KMS-11 (cell line): Measurements from ENCODE around the gene HS3ST5.

ENCODE experiments used
- H2AFZ ChIP-seq: fragments of 200-600 bp; sonication (generic); 2 replicates; pipeline ENCODE4 v1.6.1; 2016; ENCODE audit warnings: antibody characterized with exemption, mixed run types, low read depth
- H3K27ac ChIP-seq: fragments of 200-600 bp; sonication (generic); 2 replicates; pipeline ENCODE4 v1.6.1; 2016; ENCODE audit warnings: mild to moderate bottlenecking, mixed run types
- H3K27me3 ChIP-seq: fragments of 200-600 bp; sonication (generic); 2 replicates; pipeline ENCODE4 v1.6.1; 2017; ENCODE audit warnings: mild to moderate bottlenecking, low read depth, mixed run types, moderate library complexity; ENCODE audit not compliant: insufficient read depth
- H3K36me3 ChIP-seq: fragments of 200-600 bp; sonication (generic); 2 replicates; pipeline ENCODE4 v1.6.1; 2017; ENCODE audit warnings: mild to moderate bottlenecking, mixed run types; ENCODE audit not compliant: insufficient read depth
- H3K4me1 ChIP-seq: fragments of 200-600 bp; sonication (generic); 2 replicates; pipeline ENCODE4 v1.6.1; 2016; ENCODE audit warnings: mild to moderate bottlenecking, low read depth, mixed run types; ENCODE audit not compliant: poor library complexity, severe bottlenecking
- H3K4me2 ChIP-seq: fragments of 200-600 bp; sonication (generic); 2 replicates; pipeline ENCODE4 v1.7.0; 2016; ENCODE audit warnings: mild to moderate bottlenecking, mixed run types
- H3K4me3 ChIP-seq: fragments of 200-600 bp; sonication (generic); IDR thresholded peaks from 2 replicates; pipeline ENCODE4 v1.6.1; 2017; ENCODE audit warnings: low read depth, low read length, mixed read lengths; ENCODE audit not compliant: insufficient read depth
- H3K79me2 ChIP-seq: fragments of 200-600 bp; sonication (generic); 2 replicates; pipeline ENCODE4 v1.6.1; 2016; ENCODE audit warnings: low read depth, mixed run types; ENCODE audit not compliant: insufficient read depth
- H3K9ac ChIP-seq: fragments of 200-600 bp; sonication (generic); 2 replicates; pipeline ENCODE4 v1.6.1; 2016; ENCODE audit warnings: mild to moderate bottlenecking, mixed run types
- H4K20me1 ChIP-seq: fragments of 200-600 bp; sonication (generic); 2 replicates; pipeline ENCODE4 v1.6.1; 2016; ENCODE audit warnings: mild to moderate bottlenecking, mixed run types; ENCODE audit not compliant: insufficient read depth
- TF ChIP-seq, protein P1 (sequence below): fragments of 200-600 bp; sonication (generic); conservative IDR thresholded peaks from 2 replicates; pipeline ENCODE4 v1.6.1; 2017; ENCODE audit warnings: low read depth, mild to moderate bottlenecking, antibody characterized with exemption, low read length, moderate library complexity, mixed read lengths

HS3ST5 gene, protein sequence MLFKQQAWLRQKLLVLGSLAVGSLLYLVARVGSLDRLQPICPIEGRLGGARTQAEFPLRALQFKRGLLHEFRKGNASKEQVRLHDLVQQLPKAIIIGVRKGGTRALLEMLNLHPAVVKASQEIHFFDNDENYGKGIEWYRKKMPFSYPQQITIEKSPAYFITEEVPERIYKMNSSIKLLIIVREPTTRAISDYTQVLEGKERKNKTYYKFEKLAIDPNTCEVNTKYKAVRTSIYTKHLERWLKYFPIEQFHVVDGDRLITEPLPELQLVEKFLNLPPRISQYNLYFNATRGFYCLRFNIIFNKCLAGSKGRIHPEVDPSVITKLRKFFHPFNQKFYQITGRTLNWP

DNA sequence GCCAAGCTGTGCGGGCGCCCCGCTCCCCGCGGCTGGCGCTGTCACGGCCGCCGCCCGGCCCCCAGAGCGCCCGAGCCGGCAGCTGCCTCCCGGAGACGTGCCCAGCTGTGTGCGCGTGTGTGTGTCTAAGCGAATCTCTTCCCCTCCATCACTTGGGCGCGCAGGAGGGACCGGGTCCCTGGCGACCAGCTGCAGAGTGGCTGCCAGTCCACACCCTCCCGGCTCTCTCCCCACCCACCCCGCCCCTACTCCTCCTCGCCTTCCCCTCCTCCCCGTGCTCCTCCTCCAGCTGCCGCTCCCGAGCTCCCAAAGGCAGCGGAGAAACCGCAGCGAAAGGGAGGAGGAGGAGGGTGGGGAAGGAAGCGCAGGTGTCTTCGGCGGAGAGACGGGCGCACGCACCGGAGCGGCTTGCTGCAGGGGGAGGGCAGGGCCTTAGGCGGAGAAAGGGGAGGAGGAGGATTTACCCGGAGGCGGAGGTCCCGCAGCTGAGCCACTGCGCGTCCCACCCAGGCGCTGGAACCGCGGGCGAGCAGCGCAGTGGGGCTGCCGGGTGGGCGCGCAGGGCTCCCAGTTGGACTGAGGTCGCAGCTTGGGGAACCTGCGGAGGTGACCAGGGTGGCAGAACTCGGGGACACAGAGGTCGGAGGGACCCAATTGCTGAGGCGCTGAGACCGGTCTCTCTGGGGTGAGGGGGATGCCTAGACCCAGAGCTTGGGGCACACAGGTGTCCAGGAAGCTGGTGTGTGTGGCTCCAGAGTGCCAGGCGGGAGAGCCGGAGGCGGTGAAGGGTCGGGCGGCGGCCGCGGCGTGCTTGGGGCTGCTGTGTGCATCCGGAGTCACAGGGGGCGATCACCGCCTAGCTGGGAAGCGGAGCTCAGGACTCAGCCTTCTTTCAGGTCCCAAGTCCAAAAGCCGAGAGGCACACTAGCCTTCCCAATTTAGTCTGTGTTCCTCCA, at the start of gene HS3ST5:
TSS of gene HS3ST5 (minus strand) at position 198 of the 956 bp plus-strand sequence. CDS start 280,178 bp downstream, outside the sequence.
- Histone ChIP-seq H3K4me3 (no peak within 1 kb of the TSS), H3K79me2 (no peaks in the 10 kb centered on the region), H3K4me1 (peaks cover 21% of the 10 kb centered on the region), H3K27ac (peak within 1 kb of the TSS; percentile 41; the same call in 1 of the 2 replicates), H3K36me3 (no peaks in the 10 kb centered on the region), H3K9ac (peak within 1 kb of the TSS; percentile 77; the same call in 1 of the 2 replicates), H4K20me1 (no peaks in the 10 kb centered on the region), H3K27me3 (no peaks in the 10 kb centered on the region), H2AFZ (peak within 1 kb of the TSS; percentile 81), H3K4me2 (peak within 1 kb of the TSS; percentile 79)
- TF ChIP-seq, protein P1, sequence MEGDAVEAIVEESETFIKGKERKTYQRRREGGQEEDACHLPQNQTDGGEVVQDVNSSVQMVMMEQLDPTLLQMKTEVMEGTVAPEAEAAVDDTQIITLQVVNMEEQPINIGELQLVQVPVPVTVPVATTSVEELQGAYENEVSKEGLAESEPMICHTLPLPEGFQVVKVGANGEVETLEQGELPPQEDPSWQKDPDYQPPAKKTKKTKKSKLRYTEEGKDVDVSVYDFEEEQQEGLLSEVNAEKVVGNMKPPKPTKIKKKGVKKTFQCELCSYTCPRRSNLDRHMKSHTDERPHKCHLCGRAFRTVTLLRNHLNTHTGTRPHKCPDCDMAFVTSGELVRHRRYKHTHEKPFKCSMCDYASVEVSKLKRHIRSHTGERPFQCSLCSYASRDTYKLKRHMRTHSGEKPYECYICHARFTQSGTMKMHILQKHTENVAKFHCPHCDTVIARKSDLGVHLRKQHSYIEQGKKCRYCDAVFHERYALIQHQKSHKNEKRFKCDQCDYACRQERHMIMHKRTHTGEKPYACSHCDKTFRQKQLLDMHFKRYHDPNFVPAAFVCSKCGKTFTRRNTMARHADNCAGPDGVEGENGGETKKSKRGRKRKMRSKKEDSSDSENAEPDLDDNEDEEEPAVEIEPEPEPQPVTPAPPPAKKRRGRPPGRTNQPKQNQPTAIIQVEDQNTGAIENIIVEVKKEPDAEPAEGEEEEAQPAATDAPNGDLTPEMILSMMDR: peak; percentile 34

DNA sequence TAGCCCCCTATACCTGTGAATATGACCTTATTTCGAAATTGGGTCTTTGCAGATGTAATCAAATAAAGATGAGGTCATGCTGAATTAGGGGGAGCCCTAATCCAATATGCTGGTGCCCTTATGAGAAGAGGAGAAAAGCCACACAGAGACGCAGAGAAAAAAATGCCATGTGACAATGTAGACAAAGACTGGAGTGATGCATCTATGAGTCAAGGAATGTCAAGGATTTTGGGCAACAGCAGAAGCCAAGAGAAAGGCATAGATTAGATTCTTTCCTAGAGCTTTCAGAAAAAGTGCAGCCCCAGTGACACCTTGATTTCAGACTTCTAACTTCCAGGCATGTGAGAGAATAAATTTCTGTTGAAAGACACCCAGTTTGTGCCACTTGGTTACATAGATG, 47.4 kb upstream of the HS3ST5 start:
- no peaks in the 10 kb centered on the region for H4K20me1 ChIP-seq
- no peak overlapping the region for H3K4me2 ChIP-seq
- H3K36me3 ChIP-seq: no peaks in the 10 kb centered on the region
- no peak overlapping the region for H3K4me3 ChIP-seq
- TF ChIP-seq, protein P1: no peak
- no peaks in the 10 kb centered on the region for H3K79me2 ChIP-seq
- no peaks in the 10 kb centered on the region for H3K4me1 ChIP-seq
- no peaks in the 10 kb centered on the region for H3K27me3 ChIP-seq
- H3K27ac ChIP-seq: no peak overlapping the region
- H3K9ac ChIP-seq: no peak overlapping the region
- H2AFZ ChIP-seq: no peak overlapping the region

DNA sequence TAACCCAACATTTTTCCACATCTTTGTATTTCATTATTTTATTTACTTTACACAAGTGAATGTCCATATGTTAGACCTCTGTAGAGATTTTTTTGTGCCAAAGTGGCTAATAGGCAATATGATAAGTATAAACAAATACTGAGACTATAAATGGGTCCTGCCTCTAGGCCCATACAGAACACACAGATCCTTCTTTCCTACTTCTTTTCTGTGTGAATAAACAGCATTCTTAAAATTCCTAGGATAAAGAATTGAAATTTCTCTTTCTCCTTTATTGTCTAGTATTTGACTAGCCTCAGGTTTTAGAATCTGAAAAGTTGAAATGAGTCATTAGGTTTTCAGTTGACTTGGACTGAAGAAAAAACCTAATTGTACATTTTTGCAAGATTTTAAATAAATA, 46.3 kb upstream of the HS3ST5 start:
- no peak overlapping the region for H3K27ac ChIP-seq
- TF ChIP-seq, protein P1: no peak
- H3K9ac ChIP-seq: no peak overlapping the region
- H4K20me1 ChIP-seq: no peaks in the 10 kb centered on the region
- H3K36me3 ChIP-seq: no peaks in the 10 kb centered on the region
- H3K4me1 ChIP-seq: no peaks in the 10 kb centered on the region
- no peak overlapping the region for H3K4me3 ChIP-seq
- H2AFZ ChIP-seq: no peak overlapping the region
- H3K4me2 ChIP-seq: no peak overlapping the region
- H3K79me2 ChIP-seq: no peaks in the 10 kb centered on the region
- H3K27me3 ChIP-seq: no peaks in the 10 kb centered on the region

DNA sequence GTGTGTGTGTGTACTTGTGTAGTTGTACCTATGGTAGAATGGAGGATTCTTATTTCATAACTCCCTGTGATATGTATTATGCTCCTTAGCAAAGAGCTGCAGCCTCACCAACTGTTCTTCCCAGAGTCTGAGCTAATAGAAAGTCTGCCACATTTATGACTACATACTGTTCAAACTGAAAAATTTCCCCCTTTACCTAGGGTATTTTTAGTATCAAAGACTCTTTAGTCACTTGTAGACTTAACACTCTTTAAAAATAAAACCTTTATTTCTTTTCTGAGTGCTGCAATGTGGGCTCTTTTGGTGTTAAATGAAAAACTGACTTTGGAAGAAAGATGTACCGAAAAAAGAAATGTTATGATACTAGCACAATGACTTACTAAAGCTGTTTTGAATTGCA, 39.6 kb upstream of the HS3ST5 start:
- Histone ChIP-seq H3K36me3 (no peaks in the 10 kb centered on the region), H3K4me3 (no peak overlapping the region), H2AFZ (no peak overlapping the region), H4K20me1 (no peaks in the 10 kb centered on the region), H3K79me2 (no peaks in the 10 kb centered on the region), H3K27ac (no peak overlapping the region), H3K4me1 (no peaks in the 10 kb centered on the region), H3K9ac (no peak overlapping the region), H3K4me2 (no peak overlapping the region), H3K27me3 (no peaks in the 10 kb centered on the region)
- TF ChIP-seq, protein P1: no peak
